ENCODE measurements around the gene EIF2B5.

DNA sequence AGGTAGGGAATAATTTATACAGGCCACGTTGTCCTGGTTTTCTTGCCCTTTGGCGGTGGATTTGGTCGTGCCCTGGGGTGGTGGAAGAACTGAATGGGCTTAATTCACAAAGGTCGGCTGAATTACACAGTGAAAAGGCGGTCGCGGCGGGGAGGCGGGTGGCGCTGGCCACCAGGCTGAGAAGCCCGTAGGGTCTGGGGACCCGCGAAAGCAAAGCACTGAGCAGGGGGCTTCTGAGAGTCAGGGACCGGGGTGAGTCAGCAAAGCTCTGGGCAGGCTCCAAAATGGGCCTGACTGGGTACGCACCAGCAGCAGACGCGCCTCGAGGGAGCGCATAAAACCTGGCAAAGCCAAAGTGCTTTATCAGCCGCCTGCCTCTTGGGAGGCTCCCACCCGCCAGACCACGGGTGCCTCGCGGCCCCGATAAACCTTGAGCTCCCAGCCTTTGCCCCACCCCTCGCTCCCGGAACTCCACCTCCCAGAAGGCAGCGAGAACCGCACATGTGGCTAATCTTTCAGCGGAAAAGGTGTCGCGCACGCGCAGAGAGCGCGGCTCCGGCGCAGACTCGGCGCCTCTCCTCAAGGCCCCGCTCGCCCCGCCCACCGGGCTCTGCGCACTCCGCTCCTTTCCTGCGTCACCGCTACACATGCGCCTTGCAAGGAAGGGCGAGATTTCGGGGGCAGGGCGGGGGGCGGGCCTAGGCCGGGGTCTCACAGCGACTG lies 50.5 kb downstream of the EIF2B5 start:
- TF ChIP-seq, protein P1, sequence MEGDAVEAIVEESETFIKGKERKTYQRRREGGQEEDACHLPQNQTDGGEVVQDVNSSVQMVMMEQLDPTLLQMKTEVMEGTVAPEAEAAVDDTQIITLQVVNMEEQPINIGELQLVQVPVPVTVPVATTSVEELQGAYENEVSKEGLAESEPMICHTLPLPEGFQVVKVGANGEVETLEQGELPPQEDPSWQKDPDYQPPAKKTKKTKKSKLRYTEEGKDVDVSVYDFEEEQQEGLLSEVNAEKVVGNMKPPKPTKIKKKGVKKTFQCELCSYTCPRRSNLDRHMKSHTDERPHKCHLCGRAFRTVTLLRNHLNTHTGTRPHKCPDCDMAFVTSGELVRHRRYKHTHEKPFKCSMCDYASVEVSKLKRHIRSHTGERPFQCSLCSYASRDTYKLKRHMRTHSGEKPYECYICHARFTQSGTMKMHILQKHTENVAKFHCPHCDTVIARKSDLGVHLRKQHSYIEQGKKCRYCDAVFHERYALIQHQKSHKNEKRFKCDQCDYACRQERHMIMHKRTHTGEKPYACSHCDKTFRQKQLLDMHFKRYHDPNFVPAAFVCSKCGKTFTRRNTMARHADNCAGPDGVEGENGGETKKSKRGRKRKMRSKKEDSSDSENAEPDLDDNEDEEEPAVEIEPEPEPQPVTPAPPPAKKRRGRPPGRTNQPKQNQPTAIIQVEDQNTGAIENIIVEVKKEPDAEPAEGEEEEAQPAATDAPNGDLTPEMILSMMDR (IDR thresholded peaks at IDR 0.05), result no peak
- TF ChIP-seq POLR2A (IDR thresholded peaks at IDR 0.05), result no peak
